Measurements from ENCODE around the gene PISD. TPM values are rescaled to one million over a fixed set of nuclear protein-coding genes. Genes with fewer than 3 reads are reported as not detected.

PISD gene
- total RNA-seq, 1 donor from 2014 or later = 77.1 TPM

GRCh38 chr22:31652911-31653684 lies 8.9 kb downstream of the PISD start:
- DNase-seq (ENCODE audit: low read depth) = peak; percentile 79

DNA sequence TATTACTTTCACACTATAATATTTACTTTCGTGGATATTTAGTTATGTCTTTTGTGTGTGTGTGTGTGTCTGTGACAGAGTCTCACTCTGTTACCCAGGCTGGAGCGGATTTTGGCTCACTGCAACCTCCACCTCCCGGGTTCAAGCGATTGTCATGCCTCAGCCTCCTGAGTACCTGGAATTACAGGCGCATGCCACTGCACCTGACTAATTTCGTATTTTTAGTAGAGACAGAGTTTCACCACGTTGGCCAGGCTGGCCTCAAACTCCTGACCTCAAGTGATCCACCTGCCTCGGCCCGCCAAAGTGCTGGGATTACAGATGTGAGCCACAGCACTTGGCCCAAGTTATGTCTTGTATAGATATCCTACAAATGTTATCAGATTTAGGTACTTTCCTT lies 9.9 kb downstream of the PISD start:
- no peak for DNase-seq (ENCODE audit: low read depth)

DNA sequence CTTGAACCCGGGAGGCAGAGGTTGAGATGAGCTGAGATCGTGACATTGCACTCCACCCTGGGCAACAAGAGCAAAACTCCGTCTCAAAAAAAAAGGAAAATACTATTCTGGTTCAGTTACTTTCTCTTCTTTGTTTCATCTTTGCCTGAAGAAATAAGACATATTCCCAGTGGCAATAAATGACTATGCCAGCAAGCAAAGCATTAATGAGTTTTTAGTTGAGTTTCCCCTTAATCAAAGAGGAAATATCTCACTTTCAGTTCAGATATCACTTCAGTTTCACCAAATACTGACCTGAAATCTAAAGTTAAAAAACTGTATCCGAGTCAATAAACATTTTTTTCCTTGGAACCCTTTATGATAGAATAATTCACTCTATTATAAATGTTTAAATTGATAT lies 10.4 kb downstream of the PISD start:
- no peak for DNase-seq (ENCODE audit: low read depth)

DNA sequence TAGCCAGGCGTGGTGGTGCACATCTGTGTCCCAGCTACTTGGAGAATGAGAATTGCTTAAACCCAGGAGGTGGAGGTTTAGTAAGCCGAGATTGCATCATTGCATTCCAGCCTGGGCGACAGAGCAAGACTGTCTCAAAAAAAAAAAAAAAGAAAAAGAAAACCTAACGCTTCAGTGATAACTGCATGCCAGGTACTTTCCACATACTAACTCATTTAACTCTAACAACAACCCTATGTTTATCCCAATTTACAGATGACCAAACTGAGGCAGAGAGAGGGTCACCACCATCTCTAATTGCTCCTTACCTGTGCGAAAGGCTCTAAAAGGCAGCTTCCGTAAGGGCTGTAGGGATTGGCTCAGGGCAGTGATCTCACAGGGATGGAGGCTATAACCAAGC lies 11.6 kb downstream of the PISD start:
- peak; percentile 96 for DNase-seq (ENCODE audit: low read depth)

DNA sequence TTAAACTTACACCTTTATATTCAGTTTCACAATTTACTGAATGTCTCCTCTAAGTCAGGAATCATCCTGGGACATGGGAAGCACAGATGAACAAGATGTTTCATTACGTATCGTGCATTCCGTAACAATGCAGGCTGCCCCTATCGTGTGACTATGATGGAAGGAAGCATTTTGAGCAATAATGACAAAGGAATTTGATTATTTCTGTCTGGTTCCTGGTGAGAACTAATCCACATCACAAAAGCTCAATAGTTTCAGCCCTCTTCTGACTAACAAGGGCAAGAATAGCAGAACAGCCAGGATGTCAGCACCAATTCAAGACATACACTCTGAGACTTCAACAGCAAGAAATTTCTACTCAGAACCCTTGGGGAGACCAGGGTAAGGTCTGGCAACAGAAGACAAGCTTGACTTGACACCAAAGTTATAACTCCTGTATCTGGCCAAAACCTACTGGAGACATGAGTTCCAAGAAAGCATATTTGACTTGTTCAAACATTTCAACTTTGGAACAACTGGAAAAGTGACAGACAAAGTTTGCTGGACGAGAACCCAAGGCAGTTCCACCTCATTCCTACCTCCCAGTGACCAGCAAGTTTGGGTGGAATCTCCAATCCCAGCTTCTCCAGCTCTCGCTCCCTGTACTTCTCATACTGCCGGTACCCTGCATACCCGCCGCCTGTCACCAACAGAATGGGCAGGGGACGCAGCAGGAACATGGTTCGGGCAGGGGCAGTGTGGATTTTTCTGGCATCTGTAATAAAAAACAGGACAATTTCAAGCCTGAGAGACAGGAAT lies 14.3 kb downstream of the PISD start:
- no peak for DNase-seq (ENCODE audit: low read depth)

GRCh38 chr22:31647066-31647465 lies 14.9 kb downstream of the PISD start:
- DNase-seq (ENCODE audit: low read depth) = no peak

DNA sequence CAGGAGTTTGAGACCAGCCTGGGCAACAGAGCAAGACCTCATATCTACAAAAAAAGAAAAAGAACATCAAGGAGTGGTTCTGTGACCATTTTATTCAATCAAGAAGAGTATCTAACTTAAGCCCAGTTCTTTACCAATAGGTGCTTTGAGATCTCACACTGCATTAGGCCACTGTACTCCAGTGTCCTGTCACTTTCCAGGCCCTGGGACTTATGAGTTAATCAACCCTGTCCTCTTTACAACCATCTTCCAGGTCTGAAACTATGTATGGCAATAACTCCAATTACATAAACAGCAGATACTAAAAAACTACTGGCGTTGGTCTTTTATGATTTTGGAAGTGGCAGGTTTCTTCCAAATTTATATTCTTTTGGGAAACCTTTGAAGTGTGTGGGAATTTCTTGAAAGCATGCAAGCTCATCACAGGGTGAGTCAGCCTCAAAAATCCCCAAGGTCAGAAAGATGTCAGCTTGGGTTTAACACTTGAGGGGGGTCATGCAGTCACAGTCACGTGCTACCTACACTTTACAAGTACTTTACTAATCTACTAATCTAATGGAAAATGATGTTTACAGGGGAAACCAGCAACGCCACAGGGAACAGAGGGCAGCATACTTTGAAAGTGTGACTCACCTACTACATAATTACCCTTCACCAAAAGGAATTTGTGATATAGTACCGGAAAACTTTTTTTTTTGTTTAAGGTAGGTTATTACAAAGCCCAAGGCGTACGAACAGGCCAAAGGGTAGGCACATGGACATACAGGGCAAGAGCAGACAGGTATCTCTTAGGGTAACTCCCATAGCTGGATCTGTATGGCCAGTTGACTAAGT lies 15.6 kb downstream of the PISD start:
- DNase-seq (ENCODE audit: low read depth) = peak; percentile 100

DNA sequence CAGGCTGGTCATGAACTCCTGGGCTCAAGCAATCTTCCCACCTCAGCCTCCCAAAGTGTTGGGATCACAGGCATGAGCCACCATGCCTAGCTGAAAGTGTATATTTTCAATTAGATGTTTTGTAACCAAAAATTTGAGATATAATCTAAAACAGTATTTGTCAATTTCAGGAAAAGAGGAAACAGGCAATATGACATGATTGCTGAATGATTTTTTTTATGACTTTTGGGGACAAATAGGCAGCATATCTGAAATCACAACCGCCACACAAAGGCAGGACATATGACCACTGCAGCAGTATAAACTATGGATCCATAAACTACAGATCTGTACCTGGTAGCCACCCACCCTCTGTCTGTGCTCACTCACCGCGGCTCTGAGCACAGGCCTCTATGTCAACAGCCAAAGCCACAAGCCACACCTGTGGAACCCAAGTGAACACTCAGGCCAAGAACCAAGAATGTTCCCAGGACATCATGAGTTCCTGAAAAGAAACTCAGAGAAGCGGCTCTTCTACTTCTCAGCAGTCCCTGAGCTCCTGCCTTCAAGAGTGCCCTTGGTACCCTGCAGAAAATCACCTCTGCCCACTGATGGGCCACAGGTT lies 22.5 kb downstream of the PISD start:
- peak; percentile 62 for DNase-seq (ENCODE audit: low read depth)

DNA sequence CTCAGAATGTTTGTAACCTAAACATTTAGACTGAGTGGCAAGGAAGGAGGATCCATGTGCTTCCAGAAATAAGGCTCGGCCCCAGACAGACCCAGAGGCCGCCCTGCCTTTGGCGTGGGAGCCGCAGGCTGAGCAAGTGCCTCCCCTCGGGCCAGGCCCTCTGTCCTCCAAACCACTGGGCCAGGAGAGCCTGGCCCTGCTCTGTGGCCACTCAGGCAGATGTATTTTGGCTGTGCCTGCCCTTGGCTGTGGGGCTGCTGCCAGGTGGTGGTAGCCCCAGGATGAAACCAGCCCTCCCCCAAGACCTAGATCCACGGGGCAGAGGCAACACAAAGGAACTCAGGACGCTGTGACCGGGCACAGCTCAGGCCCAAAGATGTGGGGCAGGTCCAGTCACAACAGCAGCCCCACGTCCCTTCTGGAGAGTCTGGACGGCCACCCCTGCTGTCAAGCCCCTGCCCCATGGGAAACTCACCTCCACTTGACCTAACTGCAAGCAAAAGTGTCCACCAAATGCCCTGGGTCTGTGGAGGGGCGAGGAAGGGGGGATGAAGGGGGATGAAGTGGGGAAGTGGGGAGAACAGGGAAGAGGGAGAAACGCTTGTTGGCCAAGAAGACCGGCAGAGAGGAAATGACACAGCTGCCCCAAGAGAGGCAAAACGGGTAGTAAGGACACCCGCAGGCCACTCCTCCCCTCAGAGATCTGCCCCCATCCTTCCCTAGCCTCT lies 24.0 kb downstream of the PISD start:
- no peak for DNase-seq (ENCODE audit: low read depth)

DNA sequence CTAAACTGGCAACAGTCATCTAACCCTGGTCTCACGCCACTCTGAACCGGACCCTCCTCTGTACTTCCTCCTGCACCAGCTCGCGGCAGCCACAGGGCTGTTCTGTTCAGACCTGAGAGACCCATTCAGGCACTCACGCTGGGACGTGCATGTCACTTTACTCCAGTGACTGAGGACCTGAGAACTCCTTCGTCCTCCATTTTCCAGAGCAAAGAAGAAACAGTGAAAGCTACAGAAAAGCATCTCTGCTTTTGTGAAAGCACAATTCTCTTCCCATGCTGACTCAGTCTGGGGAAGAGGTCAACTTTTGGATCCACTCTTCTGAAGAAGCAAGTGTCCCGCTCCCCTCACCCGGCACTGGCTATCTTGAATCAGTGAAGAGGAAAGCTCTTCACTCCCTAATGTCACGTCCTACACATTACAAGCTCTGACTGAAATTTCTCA lies 24.5 kb downstream of the PISD start:
- DNase-seq (ENCODE audit: low read depth) = peak; percentile 54

DNA sequence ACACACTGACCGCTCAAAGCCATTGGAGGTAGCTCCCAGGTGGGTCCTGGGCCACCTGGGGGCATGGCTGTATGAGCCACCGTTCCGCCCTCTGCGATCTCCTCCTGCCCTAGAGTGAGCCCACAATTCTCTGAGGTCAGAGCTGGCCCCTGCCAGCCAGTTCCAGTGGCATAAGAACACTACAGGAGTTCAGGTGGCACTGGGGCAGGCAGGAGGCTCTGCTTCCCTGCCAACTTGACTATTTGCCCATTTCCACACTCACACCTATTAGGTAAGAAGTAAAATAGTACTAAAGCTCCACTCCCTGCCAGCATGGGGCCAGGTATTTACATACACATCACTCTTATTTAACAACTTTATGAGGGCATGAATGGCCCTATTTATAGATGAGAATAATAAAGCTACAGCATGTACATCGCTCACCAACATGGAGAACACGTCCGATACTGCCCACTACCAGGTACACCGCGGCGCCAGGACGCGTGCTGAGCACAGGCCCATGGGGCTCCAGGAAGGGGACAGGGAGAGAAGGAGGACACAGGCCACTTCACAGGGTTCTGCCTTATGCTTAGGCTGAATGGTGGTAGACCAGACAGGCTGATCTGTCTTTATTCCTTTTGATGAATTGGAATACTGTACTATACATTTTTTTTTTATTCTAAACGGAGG lies 26.2 kb downstream of the PISD start:
- no peak for DNase-seq (ENCODE audit: low read depth)

GRCh38 chr22:31631436-31631835 lies 30.6 kb downstream of the PISD start:
- DNase-seq (ENCODE audit: low read depth) = no peak

DNA sequence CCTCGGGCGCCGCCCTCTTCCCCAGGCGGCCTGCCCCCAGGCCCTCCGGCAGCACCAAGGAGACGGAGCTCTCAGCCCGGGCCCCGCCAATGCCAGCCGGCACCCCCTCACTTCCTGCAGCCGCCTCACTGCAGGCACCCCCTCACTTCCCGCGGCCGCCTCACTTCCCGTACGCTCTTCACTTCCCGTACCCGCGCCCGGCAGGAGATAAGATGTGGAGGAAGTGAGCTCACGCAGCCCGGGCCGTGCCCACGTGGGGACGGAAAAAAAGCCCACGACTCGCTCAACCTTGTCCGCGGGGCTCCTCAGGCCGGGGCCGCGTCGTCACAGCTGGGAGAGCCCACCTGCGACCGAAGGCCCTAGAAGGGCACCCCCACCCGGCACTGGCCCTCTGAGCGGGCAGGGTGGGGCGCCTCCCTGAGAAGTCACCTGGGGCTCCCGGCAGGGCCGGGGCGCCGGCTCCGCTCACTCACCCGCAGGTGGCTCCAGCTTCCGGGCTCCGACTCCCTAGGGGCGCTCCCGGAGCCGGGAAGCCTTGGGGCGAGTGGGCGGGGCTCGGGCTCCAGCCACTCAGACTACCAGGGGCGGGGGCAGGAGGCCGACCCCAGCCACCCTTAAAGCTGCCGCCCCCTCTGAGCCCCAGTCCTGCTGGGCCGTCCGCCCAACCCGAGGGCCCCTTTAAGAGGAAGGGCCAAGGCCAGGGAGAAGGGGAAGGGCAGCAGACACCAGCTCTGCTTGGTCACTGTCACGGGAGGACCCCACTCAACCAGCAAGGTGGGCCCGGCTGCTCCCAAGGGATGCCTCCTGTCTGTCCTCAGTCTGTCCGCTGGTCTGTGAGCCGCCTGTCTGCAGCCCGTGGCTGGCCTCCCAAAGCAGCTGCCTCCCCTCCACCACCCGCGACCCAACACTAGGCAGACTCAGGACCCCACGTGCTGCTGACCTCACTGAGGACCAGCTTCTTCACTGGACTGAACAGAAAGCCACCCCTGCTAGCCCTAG lies 31.4 kb downstream of the PISD start:
- peak; percentile 50 for DNase-seq (ENCODE audit: low read depth)

DNA sequence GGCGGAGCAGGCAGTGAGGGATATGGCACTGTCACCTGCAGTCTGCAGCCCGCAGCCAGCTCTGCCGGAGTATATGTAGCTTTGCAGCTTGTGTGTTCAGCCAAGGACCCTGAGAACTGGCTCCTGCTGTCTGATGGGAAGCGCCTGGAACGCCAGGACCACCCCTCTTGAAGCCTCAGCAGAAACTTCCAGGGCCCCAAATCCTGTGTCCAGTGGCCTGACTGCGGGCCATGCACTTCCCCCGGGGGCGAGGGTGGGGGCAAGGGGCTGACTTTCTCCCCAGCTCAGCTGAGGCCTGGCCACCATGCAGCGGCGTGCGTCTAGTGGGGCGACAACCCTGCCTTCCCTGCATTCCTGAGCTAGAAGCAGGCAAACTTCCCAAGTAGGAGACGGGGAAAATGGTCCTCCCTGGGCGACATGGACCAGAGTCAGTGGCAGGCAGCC lies 32.3 kb downstream of the PISD start:
- no peak for DNase-seq (ENCODE audit: low read depth)

DNA sequence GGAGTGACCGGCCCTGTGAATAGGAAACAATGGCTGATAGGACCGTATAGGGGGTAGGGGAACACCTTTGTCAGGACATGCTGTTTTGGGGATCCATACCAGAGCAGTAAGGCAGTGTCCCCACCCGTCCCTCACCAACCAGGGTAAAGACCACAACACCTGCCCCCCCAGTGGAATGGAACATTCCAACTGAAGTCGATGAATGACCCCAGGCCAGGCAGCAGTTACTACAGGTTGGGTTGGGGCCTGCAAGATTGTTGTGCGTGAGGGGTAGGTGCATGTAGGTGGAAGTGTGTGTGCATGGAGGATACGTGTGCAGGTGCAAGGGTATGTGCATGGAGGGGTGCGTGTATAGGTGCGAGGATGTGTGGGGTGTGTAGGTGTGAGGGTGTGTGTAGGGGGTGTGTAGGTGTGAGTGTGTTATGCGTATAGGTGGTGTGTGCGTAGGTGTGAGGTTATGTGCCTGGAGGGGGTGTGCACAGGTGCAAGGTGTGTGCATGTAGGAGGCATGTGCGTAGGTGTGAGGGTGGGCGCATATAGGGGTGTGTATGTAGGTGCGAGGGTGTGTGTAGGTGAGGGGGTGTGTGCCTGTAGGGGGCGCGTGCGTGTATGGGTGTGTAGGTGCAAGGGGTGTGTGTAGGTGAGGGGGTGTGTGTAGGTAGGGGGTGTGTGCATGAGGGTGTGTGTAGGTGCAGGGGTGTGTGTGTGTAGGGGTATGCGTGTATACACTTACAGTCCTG lies 32.9 kb downstream of the PISD start:
- no peak for DNase-seq (ENCODE audit: low read depth)

- DNase-seq (ENCODE audit: low read depth) = no peak
Observed at GRCh38 chr22:31628362-31628761, 33.7 kb downstream of the PISD start.

DNA sequence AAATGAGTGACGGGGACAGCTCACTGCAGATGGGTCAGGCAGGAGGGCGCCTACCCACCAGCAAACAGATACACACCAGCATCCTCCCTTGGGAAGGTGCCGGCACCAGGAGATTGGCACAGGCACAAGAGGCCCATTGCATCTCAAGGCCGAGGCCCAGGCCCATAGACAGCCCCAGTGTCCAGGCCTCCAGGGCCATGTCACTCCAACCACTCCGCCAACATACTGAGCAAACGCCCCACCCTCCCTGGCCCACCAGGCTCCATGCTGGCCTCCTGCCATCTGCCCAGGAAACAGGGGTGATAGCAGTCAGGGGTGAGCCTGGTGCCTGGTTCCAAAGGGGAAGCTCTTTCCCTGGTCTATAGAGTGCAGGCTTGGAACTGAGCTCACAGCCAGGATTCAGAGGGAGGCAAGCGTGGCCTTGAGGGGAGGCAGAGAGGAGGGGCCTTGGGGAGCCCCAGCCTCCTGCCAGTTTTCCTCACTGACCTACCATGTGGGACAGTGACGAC lies 34.7 kb downstream of the PISD start:
- no peak for DNase-seq (ENCODE audit: low read depth)

DNA sequence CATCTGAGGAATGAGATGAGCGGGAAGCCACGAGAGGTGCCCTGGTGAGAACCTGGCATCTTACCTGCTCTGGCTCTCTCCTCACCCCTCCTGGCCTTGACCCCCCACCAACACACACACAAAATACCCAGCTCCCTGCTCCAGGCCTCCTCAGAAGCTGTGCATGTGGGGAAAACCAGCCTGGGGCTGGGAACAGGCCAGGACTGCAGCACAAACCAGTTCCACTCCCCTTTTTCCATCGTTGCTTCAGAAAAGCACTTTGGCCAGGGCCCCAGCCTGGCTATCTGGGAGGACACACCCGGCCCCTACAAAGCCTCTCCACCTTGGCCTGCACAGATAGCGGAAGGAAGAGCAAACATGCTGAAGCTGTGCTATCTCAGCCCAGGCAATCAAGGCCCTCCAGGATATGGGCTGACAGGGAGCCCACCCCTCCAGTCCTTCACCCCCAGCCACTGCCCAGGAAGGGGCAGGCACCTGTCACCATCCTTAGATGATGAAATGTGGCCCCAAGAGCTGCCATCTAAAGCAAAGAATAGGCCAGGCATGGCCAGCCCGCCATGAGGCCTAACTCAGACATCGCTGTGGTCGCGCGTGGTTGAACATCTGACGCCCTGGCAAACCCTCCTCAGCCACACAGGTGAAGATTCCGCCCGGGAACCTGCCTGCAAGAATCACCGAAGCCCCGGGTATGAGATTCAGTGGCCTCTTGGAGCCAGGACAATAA lies 35.4 kb downstream of the PISD start:
- DNase-seq (ENCODE audit: low read depth) = no peak
